Nephron (organoid): Measurements from ENCODE around the gene DENND1C.
"Not testable (repeated sequence)": the region's sequence is repeated elsewhere in the genome, so short reads cannot be mapped to it uniquely, and the experiment has no call there.

ENCODE experiments used
- H3K27ac Mint-ChIP-seq, 3 experiments: 2 replicates each; pipeline ENCODE4 v1.8.0; 2020; ENCODE audit warnings: mixed read lengths in 3 of 3, mild to moderate bottlenecking in 2 of 3, moderate library complexity in 1 of 3
- H3K27me3 Mint-ChIP-seq: 2 replicates; pipeline ENCODE4 v1.8.0; 2021; ENCODE audit warnings: low read depth, mild to moderate bottlenecking, moderate library complexity, mixed read lengths
- H3K36me3 Mint-ChIP-seq: 2 replicates; pipeline ENCODE4 v1.8.0; 2020; ENCODE audit warnings: low read depth, mixed read lengths
- H3K4me1 Mint-ChIP-seq: 2 replicates; pipeline ENCODE4 v1.8.0; 2020; ENCODE audit warnings: mixed read lengths
- H3K4me3 Mint-ChIP-seq, 3 experiments: 2 replicates each; pipeline ENCODE4 v1.8.0; 2020; ENCODE audit warnings: mild to moderate bottlenecking in 3 of 3, mixed read lengths in 3 of 3, moderate library complexity in 2 of 3
- H3K9me3 Mint-ChIP-seq: 2 replicates; pipeline ENCODE4 v1.8.0; 2020; ENCODE audit warnings: mixed read lengths
- CTCF ChIP-seq, 3 experiments: fragments of 200-600 bp; sonication (generic); IDR thresholded peaks; one replicate each; pipeline ENCODE4 v1.5.0; 2021; ENCODE audit warnings: antibody characterized with exemption in 3 of 3; ENCODE audit not compliant: unreplicated experiment in 3 of 3

Gene DENND1C

GRCh38 chr19:6510618-6511017, 29.0 kb upstream of the DENND1C start:
- TF ChIP-seq CTCF (IDR thresholded peaks at IDR 0.05; ENCODE audit: unreplicated experiment in 3 of 3) = no peak
- Mint-ChIP-seq H3K36me3 (no peaks in the 10 kb centered on the region), H3K4me3 (no peak overlapping the region), H3K4me1 (no peaks in the 10 kb centered on the region), H3K27ac (no peak overlapping the region), H3K27me3 (no peaks in the 10 kb centered on the region), H3K9me3 (no peaks in the 10 kb centered on the region)

GRCh38 chr19:6509118-6509971, 27.8 kb upstream of the DENND1C start:
- H3K9me3 Mint-ChIP-seq = no peaks in the 10 kb centered on the region
- no peak for TF ChIP-seq CTCF (IDR thresholded peaks at IDR 0.05; ENCODE audit: unreplicated experiment in 3 of 3)
- H3K4me3 Mint-ChIP-seq = no peak overlapping the region
- no peaks in the 10 kb centered on the region for H3K4me1 Mint-ChIP-seq
- no peak overlapping the region for H3K27ac Mint-ChIP-seq
- H3K36me3 Mint-ChIP-seq = no peaks in the 10 kb centered on the region
- peaks cover 5% of the 10 kb centered on the region for H3K27me3 Mint-ChIP-seq

GRCh38 chr19:6508028-6508771, 26.6 kb upstream of the DENND1C start:
- H3K4me3 Mint-ChIP-seq, H3K27ac Mint-ChIP-seq, H3K9me3 Mint-ChIP-seq: not testable (repeated sequence)

GRCh38 chr19:6503407-6504201, 22.0 kb upstream of the DENND1C start:
- H3K4me1 Mint-ChIP-seq = peaks cover 9% of the 10 kb centered on the region
- TF ChIP-seq CTCF (IDR thresholded peaks at IDR 0.05; ENCODE audit: unreplicated experiment in 3 of 3) = no peak
- H3K36me3 Mint-ChIP-seq = no peaks in the 10 kb centered on the region
- H3K4me3 Mint-ChIP-seq = peak overlapping the region; percentile 65 to 71 (median 66)
- peaks cover 47% of the 10 kb centered on the region for H3K27me3 Mint-ChIP-seq
- H3K9me3 Mint-ChIP-seq = no peaks in the 10 kb centered on the region
- H3K27ac Mint-ChIP-seq = no peak overlapping the region

More at GRCh38 chr19:6508028-6508771, 26.6 kb upstream of the DENND1C start:
- peaks cover 15% of the 10 kb centered on the region for H3K27me3 Mint-ChIP-seq
- not testable (repeated sequence) for H3K4me1 Mint-ChIP-seq, H3K36me3 Mint-ChIP-seq

- Mint-ChIP-seq H3K27ac (peak within 1 kb of the TSS in 1 of 3 experiments; percentile 68), H3K36me3 (no peaks in the 10 kb centered on the region), H3K4me3 (peak within 1 kb of the TSS; percentile 81 to 88 (median 82)), H3K4me1 (peaks cover 9% of the 10 kb centered on the region), H3K27me3 (peaks cover 47% of the 10 kb centered on the region), H3K9me3 (no peaks in the 10 kb centered on the region)
- TF ChIP-seq CTCF (IDR thresholded peaks at IDR 0.05; ENCODE audit: unreplicated experiment in 3 of 3) = peak in 1 of 3 experiments; percentile 7
These were observed 20.4 kb upstream of the DENND1C start, which contains the start of gene TUBB4A for GRCh38 chr19:6501740-6502648. TSS of gene TUBB4A (minus strand) at chr19:6502309. CDS start at chr19:6502212, 97 bp downstream.
